GM12878 (cell line): ENCODE data around the gene EPAS1. TPM values are rescaled to one million over a fixed set of nuclear protein-coding genes. Genes with fewer than 3 reads are reported as not detected.

Source experiments
- ATAC-seq: fragments of 200-7000 bp; cut with Tn5 transposase; 3 replicates; pipeline ENCODE4 v1.9.1; 2020; ENCODE audit warnings: mild to moderate bottlenecking, moderate library complexity
- BruUV-seq: library from RNA; stranded (reverse); fragments of 400-500 nt; replicated peaks from 2 replicates; lab custom pipeline; 2021; lab: Mats Ljungman, UMichigan
- CTCF ChIA-PET: fragments of 300-600 bp; sonication (Branson Sonifier 250); formaldehyde crosslinking; extraction: SDS; loops from one replicate; lab custom pipeline; 2021; ENCODE audit warnings: inconsistent platforms; lab: Yijun Ruan, JAX
- POLR2A ChIA-PET: fragments of 350-600 bp; formaldehyde crosslinking; extraction: SDS; loops from one replicate; lab custom pipeline; 2021; ENCODE audit warnings: inconsistent platforms; lab: Charles Lee
- RAD21 ChIA-PET: fragments of 300-600 bp; sonication (Branson Sonifier 250); formaldehyde crosslinking; loops from one replicate; lab custom pipeline; 2023; ENCODE audit warnings: antibody characterized with exemption; ENCODE audit not compliant: unreplicated experiment; lab: Charles Lee
- SMC1A ChIA-PET: fragments of 300-600 bp; sonication (Branson Sonifier 250); formaldehyde crosslinking; loops from one replicate; lab custom pipeline; 2023; ENCODE audit not compliant: unreplicated experiment, uncharacterized antibody; lab: Charles Lee
- DNase-seq: peaks from one replicate; pipeline ENCODE4 v3.0.0-alpha.2; 2011; ENCODE audit warnings: low read depth, low spot score
- FAIRE-seq: peaks from 3 replicates; lab custom pipeline; 2011; peaks lifted over from hg19 to GRCh38; lab: Jason Lieb, UNC
- H2AFZ ChIP-seq: 2 replicates; pipeline ENCODE4 v1.6.0; 2011; ENCODE audit warnings: low read depth, low read length, control low read depth; ENCODE audit not compliant: control insufficient read depth
- H3K27ac ChIP-seq: 2 replicates; pipeline ENCODE4 v1.5.1; 2011; ENCODE audit warnings: control low read depth; ENCODE audit not compliant: control insufficient read depth, insufficient read depth
- H3K27me3 ChIP-seq, 2 experiments: replicated peaks in 1 of 2; 2 replicates each; pipeline versions ENCODE4 v1.6.0 to v1.6.1; 2011; ENCODE audit warnings: low read length in 1 of 2; ENCODE audit not compliant: control insufficient read depth in 2 of 2, insufficient read depth in 2 of 2
- H3K36me3 ChIP-seq, 2 experiments: 2 replicates each; pipeline ENCODE4 v1.5.1; 2011; ENCODE audit warnings: low read length in 1 of 2; ENCODE audit not compliant: control insufficient read depth in 2 of 2, insufficient read depth in 2 of 2
- H3K4me1 ChIP-seq: 2 replicates; pipeline ENCODE4 v1.6.1; 2011; ENCODE audit warnings: mild to moderate bottlenecking, low read length, moderate library complexity, mixed read lengths; ENCODE audit not compliant: control insufficient read depth, insufficient read depth
- H3K4me2 ChIP-seq: 2 replicates; pipeline ENCODE4 v1.6.0; 2011; ENCODE audit warnings: control low read depth; ENCODE audit not compliant: control insufficient read depth, insufficient read depth
- H3K4me3 ChIP-seq: fragments of 200-600 bp; sonication (generic); 2 replicates; pipeline ENCODE4 v1.5.1; 2016
- H3K79me2 ChIP-seq: 2 replicates; pipeline ENCODE4 v1.6.0; 2011; ENCODE audit warnings: low read length; ENCODE audit not compliant: control insufficient read depth, insufficient read depth
- H3K9ac ChIP-seq: 2 replicates; pipeline ENCODE4 v1.8.0; 2011; ENCODE audit warnings: low read length, control low read depth, mixed read lengths; ENCODE audit not compliant: control insufficient read depth, insufficient read depth
- H3K9me3 ChIP-seq: replicated peaks from 3 replicates; pipeline ENCODE4 v1.5.1; 2011; ENCODE audit warnings: mild to moderate bottlenecking, low read length; ENCODE audit not compliant: control insufficient read depth, insufficient read depth
- H4K20me1 ChIP-seq: 2 replicates; pipeline ENCODE4 v1.6.0; 2011; ENCODE audit not compliant: control insufficient read depth, insufficient read depth
- HCFC1 ChIP-seq: fragments of 150-350 bp; IDR thresholded peaks from 2 replicates; pipeline ENCODE4 v1.6.1; 2014; ENCODE audit warnings: low read length
- HDAC2 ChIP-seq: fragments of 200-600 bp; sonication (generic); IDR thresholded peaks from 2 replicates; pipeline ENCODE4 v1.6.1; 2017
- SKIL ChIP-seq: fragments of 450-650 bp; IDR thresholded peaks from 2 replicates; pipeline ENCODE4 v1.6.1; 2017; ENCODE audit warnings: mild to moderate bottlenecking, low read depth, inconsistent platforms; ENCODE audit not compliant: poor library complexity, severe bottlenecking
- WGBS: methylation state at CpG from one replicate; pipeline ENCODE4 v1.1.6; 2016; ENCODE audit warnings: low lambda C conversion rate; ENCODE audit not compliant: insufficient replicate concordance, insufficient coverage; ENCODE audit errors: missing lambda C conversion rate; 5-methylcytosine and 5-hydroxymethylcytosine counted together
- in situ Hi-C: fragments of 300-500 bp; cut with MboI; formaldehyde crosslinking; loops from 9 replicates; pipeline ENCODE4 v1.14.3; 2018; ENCODE audit warnings: mixed read lengths
- intact Hi-C: fragments of 100-400 bp; cut with micrococcal nuclease; formaldehyde crosslinking; loops from one replicate; pipeline ENCODE4 v1.14.2; 2022; ENCODE audit not compliant: unreplicated experiment
- polyA plus RNA-seq, 11 experiments: library from polyadenylated mRNA; depleted of rRNA in 4 of 11; unstranded in 6 of 11; stranded (reverse) in 5 of 11; fragments of >200 nt; fragmentation: Nextera tagmentation in 4 of 11; fragmentation: Illumina TruSeq in 1 of 11; extraction: Ambion mirVana in 4 of 11; extraction: Trizol in 1 of 11; gene quantifications; 1 replicate in 1 of 11; 2 replicates in 10 of 11; pipeline versions ENCODE4 v1.2.1 to v1.2.3, GENCODE V29; 2011 to 2016; ENCODE audit warnings: inconsistent platforms in 2 of 11, missing spikeins in 2 of 11, low read depth in 1 of 11
- total RNA-seq, 4 experiments: library from RNA; depleted of rRNA in 3 of 4; stranded (reverse); fragments of >200 nt in 3 of 4; fragmentation: Illumina TruSeq in 1 of 4; extraction: Trizol in 1 of 4; gene quantifications; 2 replicates each; pipeline versions ENCODE4 v1.2.1 to v1.2.3, GENCODE V29; 2013 to 2021

The EPAS1 gene
- total and polyA plus RNA-seq, 10 of the 15 experiments (the other 5 are each of a cell fraction or from before 2014, with no cell fraction given) = 0.11 to 22.0 (median 1.3) TPM; not detected in 1

DNA sequence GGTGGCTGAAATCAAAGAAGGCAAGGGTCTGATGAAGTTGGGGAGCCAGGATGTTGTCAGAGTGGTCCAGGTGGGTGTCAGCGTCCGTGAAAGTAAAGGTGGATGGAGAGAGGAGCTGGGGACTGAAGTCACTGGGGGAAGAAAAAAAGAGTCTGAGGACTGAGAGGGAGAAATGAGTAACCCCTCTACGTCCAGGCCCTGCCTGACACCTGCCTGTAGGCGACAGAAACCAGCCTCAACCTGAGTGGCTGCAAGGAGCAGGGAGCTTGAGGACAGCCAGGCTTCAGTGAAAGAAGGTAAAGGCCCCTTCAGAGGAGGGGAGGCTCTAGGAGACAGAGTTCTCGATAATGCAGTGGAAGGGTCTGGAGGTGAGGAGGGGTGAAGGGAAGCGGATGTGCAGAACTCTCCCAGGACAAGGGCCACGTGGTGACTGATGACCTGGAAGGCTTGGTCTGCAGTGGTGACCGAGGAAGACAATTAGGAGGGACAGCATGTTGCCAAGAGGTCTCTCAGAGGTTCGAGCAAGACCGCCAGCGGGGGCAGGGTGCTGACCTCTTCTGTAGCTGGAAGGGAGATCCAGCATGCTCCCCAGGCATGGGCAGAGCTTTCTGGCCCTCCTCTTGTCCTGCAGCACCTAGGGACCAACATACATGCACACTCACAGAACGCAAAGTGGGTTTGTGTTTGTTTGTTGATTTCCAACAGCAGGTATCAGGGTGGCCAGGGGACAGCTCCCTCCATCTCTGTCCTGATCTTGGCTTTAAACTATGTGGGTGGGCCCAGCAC, 95.5 kb downstream of the EPAS1 start:
- no peaks in the 10 kb centered on the region for H3K79me2 ChIP-seq
- ATAC-seq = peak; percentile 57
- ChIA-PET POLR2A (no interaction called here), RAD21 (interaction anchor here (1.0 to 1.3 kb wide), 2 partner anchors 26 to 47 kb away, joined by 3 read pairs; no protein-coding TSS in a partner anchor), CTCF (interaction anchor here (0.6 to 2.5 kb wide), 3 partner anchors 12 to 455 kb away, joined by 4 to 7 read pairs (median 4); no protein-coding TSS in a partner anchor), SMC1A (interaction anchor here (0.8 to 2.7 kb wide), 4 partner anchors 26 to 521 kb away, joined by 3 to 10 read pairs (median 3); no protein-coding TSS in a partner anchor)
- intact Hi-C loops (no loop called here), in situ Hi-C loops (no loop called here)
- H3K27ac ChIP-seq = no peak overlapping the region
- no peak overlapping the region for H3K4me3 ChIP-seq
- WGBS = 45% methylated on average over 12 of the region's 12 CpGs
- H4K20me1 ChIP-seq = no peaks in the 10 kb centered on the region
- peaks cover 0 to 4% of the 10 kb centered on the region in 2 experiments; a peak in 2 of 4 replicates for H3K27me3 ChIP-seq
- no peak for DNase-seq
- BruUV-seq = no TSS peak
- no peak for TF ChIP-seq SKIL
- TF ChIP-seq HDAC2 = no peak
- no peak for TF ChIP-seq HCFC1
- no peaks in the 10 kb centered on the region for H3K9me3 ChIP-seq
- no peak overlapping the region for H3K4me2 ChIP-seq
- no peaks in the 10 kb centered on the region for H3K4me1 ChIP-seq
- no peak for FAIRE-seq
- no peak overlapping the region for H2AFZ ChIP-seq
- H3K9ac ChIP-seq = no peak overlapping the region
- H3K36me3 ChIP-seq = no peaks in the 10 kb centered on the region
